LNCAP (cell line): ENCODE results near the gene SYNJ2.

Experiments
- TF ChIP-seq, protein P1 (sequence below): fragments of 450-650 bp; IDR thresholded peaks from 2 replicates; pipeline ENCODE4 v1.5.1; 2017; ENCODE audit warnings: mild to moderate bottlenecking

The SYNJ2 gene

GRCh38 chr6:158013904-158014504 lies 32.3 kb downstream of the SYNJ2 start:
- TF ChIP-seq, protein P1, sequence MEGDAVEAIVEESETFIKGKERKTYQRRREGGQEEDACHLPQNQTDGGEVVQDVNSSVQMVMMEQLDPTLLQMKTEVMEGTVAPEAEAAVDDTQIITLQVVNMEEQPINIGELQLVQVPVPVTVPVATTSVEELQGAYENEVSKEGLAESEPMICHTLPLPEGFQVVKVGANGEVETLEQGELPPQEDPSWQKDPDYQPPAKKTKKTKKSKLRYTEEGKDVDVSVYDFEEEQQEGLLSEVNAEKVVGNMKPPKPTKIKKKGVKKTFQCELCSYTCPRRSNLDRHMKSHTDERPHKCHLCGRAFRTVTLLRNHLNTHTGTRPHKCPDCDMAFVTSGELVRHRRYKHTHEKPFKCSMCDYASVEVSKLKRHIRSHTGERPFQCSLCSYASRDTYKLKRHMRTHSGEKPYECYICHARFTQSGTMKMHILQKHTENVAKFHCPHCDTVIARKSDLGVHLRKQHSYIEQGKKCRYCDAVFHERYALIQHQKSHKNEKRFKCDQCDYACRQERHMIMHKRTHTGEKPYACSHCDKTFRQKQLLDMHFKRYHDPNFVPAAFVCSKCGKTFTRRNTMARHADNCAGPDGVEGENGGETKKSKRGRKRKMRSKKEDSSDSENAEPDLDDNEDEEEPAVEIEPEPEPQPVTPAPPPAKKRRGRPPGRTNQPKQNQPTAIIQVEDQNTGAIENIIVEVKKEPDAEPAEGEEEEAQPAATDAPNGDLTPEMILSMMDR: no peak

GRCh38 chr6:158014505-158015187 lies 33.0 kb downstream of the SYNJ2 start:
- TF ChIP-seq, protein P1: no peak

- TF ChIP-seq, protein P1: no peak
Measured at GRCh38 chr6:158015188-158015506, 33.5 kb downstream of the SYNJ2 start.

DNA sequence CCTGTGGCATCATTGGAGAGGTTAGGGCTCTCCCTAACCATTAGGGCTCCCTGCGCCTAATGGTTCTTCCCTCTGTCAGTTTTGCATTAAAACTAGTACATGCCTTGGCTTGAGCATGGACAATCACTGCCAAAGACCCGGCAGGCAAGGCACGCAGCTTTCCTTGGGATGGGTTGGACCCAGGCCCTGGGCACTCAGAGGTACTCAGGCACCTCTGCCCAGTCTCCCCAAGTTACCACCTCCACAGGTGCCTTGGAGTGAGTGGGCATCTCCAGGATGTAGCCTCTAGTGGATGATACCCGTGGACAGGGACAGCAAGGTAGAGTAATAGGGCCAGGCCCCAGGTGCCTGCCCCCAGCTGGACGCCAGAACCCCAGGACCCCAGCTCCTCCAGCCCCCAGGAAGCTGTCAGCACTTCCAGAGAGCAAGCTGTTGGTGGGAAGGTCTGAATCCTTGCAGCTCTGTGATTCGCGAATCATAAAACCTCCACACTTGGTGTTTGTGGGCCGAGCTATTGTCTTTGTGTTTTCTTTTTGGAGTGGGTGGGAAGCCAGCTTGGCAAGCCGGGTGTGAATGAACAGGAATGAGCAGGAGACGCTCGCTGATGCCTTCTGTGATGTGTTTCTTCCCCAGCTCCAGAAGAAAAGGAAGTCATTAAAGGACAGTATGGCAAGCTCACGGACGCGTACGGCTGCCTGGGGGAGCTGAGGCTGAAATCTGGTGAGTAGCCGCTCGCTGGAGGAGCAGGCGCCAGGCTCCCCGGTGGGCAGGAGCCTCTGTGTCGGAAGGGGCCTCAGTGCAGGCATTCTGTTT lies 35.1 kb downstream of the SYNJ2 start:
- TF ChIP-seq, protein P1: no peak

DNA sequence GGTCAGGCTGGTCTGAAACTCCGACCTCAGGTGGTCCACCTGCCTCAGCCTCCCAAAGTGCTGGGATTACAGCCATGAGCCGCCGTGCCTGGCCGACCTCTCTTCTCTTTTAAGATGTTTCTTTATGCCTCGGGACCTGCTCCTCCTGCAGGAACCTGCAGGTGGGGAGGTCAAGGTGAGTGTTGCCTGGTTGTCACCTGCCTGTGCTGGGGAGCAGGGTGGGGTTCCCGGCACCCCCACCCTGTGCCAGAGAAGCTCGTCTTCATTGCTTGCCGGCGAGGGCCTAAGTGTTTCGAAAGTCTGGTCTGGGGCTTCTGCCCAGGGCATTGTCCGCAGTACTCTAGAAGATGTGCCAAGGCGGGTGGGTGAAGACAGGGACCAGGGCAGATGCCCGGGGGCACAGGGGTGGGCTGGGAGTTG lies 36.0 kb downstream of the SYNJ2 start:
- TF ChIP-seq, protein P1: no peak

GRCh38 chr6:158018041-158018771 lies 36.5 kb downstream of the SYNJ2 start:
- TF ChIP-seq, protein P1: no peak

- TF ChIP-seq, protein P1: no peak
Measured at GRCh38 chr6:158018851-158019361, 37.2 kb downstream of the SYNJ2 start.
